ENCODE data around the gene CHD1L.
"Not testable (repeated sequence)": the region's sequence is repeated elsewhere in the genome, so short reads cannot be mapped to it uniquely, and the experiment has no call there.

CHD1L gene

DNA sequence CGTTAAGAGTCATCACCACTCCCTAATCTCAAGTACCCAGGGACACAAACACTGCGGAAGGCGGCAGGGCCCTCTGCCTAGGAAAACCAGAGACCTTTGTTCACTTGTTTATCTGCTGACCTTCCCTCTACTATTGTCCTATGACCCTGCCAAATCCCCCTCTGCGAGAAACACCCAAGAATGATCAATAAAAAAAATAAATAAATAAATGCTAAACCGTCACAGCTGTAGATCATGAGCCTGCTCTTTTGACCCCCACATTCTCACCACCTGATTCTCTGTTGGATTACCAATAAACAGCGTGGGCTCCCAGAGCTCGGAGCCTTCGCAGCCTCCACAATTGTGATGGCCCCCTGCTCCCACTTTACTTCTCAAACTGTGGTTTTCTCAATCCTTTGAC is 8.6 kb upstream of the CHD1L start:
- not testable (repeated sequence) for DNase-seq (ENCODE audit: low read depth in 2 of 2)

DNA sequence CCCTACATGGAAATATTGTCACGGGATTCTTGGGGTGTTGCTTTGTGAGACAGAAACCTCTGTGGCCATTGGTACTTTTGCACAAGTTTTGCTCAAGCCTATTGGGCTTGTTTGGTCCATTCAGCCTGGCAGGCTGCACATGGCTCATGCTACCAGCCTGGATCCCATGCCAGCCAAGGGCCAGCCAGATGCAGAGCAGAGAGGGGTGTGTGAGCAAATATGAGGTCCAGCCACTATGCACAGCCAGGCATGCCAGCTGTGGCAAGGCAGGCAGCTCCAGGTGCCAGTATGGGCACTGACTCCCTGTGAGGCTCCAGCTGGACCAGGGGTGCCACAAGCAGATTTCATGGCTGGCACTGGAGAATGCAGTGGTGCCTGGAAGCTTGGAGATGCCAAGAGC is 6.7 kb upstream of the CHD1L start:
- DNase-seq (ENCODE audit: low read depth in 2 of 2): no peak

DNA sequence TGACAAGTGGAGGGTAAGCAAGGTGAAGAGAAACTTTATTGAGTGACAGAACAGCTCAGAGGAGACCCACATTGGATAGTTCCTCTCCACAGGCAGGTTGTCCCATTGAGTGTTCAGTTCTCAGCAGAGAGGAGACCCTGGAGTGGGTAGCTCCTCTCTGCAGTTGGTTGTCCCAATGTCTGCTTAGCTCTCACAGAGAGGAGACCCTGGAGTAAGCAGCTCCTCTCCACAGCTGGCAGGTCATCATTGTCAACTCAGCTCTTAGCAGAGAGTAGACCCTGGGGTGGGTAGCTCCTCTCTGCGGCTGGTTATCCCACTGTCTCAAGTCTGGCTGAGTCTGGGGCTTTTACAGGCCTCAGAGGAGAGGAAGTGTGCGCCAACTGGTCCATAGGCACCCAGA is 6.0 kb upstream of the CHD1L start:
- DNase-seq (ENCODE audit: low read depth in 2 of 2): no peak

DNA sequence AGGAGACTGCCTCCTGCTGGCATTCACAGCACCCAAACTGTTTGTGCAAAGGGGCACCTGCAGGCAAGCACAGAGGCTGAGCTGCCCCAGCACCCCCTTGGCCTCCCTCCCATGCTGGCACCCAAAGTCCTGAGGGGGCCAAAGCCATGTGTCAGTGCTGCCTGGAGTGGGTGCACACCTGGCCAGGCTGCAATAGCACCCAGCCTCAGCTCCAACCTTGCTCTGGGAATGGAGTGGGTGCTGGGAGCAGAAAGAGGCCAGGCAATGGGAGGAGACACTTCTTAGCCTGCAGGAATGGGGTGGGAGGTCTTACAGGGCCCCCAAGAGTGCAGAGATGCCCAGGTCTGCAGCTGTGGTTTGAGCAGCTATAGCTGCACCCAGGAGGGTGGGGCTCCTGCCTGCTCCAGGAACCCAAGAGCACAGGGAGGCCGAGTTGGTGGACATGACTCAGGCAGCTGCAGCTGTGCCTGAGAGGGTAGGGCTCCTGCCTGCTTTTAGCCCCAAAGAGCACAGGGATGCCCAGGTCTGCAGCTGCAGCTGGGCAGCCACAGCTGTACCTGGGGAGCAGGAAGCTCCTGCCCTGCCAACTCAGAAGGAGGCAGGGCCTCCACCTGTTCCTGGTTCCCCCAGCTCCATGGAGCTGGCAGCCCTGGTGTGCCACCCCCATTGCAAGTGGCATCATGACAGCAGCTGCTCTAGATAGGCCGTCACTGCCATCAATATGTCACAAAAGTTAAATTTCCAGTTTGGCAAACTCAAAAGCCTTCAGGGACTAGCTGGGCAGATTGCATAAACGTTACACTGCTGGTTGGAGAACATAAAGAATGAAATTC is 5.3 kb upstream of the CHD1L start:
- no peak for DNase-seq (ENCODE audit: low read depth in 2 of 2)

DNA sequence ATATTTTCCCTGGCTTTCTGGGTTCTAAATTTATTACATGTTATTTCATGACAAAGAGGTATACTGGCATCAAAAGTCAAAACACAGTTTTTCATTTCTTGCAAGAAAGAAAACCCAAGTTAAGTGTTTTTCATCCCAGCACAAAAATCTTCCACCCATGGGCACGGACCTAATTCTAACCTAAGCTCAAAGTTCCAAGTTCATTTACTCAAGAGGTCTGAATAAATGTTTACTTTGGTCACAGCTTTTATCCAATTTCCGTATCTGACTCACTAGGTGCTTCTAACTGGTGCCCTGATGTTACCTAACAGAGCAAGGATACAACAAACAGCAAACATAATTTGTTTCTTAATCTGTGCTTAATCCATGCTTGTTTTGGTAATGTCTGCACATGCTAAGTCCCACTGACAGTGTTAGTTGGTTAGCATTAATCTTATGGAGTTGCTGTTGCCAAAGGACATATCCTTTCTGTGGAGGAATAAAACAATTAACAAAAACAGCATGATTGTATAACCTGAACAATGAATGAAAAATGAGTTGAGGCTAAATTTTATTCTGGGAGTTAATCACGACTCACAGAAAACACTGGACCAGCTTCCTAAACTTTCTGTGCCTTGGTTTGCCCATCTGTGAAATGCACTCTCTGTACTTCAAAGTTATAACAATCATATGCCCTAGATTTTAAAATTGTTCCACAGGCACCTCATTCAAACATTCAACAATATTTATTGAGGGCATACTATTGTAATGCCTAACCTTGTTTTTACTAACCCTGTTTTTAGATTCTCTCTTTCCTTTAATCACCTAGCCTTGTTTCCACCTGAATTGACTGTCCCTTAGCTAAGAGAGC is 4.2 kb upstream of the CHD1L start:
- no peak for DNase-seq (ENCODE audit: low read depth in 2 of 2)

DNA sequence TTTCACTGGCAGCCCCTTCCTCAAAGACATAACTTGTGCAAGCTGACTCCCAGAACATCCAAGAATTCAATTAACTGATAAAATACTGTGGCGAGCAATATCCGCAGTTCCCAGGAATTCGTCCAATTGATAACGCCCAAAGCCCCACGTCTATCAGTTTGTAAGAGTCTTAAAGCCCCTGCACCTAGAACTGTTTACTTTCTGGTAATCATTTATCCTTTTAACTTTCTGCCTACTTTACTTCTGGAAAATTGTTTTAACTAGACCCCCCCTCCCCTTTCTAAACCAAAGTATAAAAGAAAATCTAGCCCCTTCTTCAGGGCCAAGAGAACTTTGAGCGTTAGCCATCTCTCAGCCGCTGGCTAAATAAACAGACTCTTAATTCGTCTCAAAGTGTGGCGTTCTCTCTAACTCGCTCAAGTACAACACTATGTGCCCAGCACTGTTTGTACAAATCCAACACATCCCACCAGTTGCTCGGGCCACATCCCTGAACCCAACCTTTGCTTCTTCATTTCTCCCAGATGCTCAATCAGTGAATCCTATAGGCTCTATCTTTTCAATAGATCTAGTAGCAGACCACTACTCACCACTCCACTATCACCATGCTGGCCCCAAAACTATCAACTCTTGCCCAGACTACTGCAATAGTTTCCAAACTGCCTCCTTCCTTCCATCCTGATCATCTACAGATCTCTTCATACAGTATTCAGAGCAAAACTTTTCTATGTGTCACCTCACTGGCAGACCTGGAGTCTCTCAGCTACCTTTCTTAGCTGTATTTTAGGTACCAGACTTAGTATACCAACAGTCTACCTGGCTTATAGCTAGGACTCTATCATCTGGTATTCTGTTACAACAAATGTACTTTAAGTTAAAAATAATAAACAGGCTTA is 3.3 kb upstream of the CHD1L start:
- no peak for DNase-seq (ENCODE audit: low read depth in 2 of 2)

DNA sequence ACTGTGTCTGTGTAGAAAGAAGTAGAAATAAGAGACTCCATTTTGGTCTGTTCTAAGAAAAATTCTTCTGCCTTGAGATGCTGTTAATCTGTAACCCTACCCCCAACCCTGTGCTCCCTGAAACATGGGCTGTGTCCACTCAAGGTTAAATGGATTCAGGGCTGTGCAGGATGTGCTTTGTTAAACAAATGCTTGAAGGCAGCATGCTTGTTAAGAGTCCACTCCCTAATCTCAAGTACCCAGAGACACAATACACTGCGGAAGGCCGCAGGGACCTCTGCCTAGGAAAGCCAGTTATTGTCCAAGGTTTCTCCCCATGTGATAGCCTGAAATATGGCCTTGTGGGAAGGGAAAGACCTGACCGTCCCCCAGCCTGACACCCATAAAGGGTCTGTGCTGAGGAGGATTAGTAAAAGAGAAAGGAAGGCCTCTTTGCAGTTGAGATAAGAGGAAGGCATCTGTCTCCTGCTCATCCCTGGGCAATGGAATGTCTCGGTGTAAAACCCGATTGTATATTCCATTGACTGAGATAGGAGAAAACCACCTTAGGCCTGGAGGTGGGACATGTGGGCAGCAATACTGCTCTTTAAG is 2.3 kb upstream of the CHD1L start:
- DNase-seq (ENCODE audit: low read depth in 2 of 2): not testable (repeated sequence)

DNA sequence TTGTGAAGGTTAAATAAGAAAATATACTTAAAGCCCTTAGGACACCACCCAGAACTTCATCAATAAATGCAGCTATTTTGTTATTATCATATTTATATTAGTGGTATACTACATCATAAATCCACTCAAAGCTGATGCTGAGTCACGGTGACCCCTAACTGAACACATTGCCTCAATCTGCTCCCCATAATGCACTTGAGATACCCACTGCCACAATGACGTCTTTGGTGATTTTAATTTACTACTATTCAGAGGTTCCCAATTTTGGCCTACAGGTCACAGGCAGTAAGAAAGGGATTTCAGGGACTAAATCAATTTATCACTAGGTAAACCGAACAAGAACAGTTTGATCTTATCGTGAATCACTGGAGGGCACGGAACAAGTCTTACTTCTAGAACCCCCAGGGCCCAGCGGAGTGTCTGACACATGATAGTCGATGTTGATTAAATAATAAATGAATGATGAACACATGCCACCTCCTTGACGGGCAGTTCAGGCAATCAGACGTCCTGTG is 493 bp upstream of the CHD1L start:
- DNase-seq (ENCODE audit: low read depth in 2 of 2): no peak

DNA sequence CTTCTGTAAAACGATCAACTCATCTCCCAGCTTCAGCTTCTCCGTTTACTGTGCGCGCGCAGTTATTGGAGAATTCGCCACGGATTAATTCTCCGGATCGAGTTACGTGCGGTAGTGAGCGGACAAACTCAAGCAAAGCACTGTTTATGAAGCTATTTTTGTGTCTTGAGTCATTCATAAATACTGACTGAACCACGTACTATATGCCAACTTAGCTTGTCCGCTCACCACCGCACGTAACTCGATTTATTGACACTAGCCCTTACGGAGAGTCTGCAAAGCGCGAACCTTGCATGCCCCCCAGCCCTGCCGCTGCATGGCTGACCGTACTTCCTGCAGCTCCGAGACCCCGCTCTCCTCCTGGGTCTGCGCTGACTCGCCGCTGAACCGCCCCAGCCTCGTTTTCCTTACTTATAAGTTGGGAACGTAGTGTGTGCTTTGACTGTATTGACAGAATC is 773 bp downstream of the CHD1L start:
- DNase-seq (ENCODE audit: low read depth in 2 of 2): peak in 1 of 2 donors; percentile 7

DNA sequence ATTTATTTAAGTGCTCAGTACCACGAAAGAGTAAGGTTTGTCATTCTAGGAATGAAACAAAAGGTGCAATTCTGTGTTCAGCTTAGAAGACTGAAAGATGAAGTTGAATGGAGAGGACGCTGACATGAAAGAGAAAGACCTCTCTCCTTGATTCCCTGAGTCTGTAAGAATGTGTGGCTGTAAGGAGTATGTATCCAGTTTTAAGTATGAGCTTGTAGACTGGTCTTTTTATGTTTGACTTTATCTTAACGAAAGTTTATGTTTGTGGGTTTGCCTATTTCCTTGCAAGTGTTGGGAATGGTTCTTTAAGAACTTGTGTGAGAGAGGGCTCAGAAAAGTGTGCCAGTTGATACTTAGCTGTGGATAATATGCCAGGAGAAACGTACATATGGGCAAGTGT is 1.4 kb downstream of the CHD1L start:
- no peak for DNase-seq (ENCODE audit: low read depth in 2 of 2)

DNA sequence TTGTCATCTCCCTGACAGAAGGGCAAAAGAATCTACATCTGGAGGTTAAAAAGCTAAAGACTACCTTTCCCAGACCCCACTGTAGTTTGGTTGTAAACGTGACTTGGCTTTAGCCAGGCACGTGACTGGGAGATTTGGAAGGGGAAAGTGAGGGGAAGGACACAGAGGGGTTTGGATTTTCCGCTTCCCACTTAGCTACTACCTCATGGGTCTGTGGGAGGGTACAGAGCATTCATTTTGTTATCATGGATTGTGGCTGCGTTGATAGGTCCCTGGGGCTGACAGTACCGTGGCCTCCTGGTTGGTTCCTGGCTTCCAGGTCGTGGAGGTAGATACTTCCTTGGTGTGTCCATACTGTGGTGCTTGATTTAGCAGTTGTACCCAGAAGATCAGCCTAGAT is 2.6 kb downstream of the CHD1L start:
- DNase-seq (ENCODE audit: low read depth in 2 of 2): no peak

DNA sequence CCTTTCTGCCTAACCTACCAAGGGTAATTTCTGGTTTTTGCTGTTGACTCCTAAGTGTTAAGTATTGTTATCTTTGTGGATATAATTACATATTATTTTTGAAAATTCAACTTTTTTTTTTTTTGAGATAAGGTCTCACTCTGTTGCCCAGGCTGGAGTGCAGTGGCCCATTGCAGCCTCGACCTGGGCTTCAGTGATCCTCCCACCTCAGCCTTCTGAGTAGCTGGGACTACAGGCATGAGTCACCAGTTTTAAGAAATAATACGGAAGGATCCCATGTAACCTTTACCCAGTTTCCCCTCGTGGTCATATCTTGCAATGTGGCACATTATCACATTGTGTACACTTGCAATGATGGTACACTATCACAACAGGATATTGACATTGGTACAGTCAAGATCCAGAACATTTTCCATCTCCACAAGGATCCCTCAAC is 3.1 kb downstream of the CHD1L start:
- DNase-seq (ENCODE audit: low read depth in 2 of 2): no peak

DNA sequence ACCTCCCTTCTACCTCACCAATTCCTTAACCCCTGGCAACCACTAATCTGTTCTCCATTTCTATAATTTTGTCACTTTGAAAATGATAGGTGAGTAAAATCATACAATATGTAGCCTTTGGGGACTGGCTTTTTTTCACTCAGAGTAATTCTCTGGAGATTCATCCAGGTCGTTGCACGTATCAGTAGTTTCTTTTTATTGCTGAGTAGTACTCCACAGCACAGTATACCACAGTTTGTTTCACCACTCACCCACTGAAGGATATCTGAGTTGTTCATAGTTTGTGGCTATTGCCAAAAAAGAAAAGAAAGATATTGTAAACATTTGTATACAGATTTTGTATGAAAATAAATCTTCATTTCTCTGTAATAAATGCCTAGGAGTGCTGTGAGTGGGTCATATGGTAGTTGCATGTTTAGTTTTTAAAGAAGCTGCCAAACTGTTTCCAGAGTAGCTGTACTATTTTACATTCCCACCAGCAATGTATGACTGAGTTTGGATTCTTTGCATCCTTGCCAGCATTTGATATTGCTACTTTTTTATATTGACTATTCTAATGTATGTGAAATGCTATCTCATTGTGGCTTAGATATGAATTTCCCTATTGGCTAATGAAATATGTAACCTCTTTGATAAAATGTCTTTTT is 3.7 kb downstream of the CHD1L start:
- DNase-seq (ENCODE audit: low read depth in 2 of 2): no peak

DNA sequence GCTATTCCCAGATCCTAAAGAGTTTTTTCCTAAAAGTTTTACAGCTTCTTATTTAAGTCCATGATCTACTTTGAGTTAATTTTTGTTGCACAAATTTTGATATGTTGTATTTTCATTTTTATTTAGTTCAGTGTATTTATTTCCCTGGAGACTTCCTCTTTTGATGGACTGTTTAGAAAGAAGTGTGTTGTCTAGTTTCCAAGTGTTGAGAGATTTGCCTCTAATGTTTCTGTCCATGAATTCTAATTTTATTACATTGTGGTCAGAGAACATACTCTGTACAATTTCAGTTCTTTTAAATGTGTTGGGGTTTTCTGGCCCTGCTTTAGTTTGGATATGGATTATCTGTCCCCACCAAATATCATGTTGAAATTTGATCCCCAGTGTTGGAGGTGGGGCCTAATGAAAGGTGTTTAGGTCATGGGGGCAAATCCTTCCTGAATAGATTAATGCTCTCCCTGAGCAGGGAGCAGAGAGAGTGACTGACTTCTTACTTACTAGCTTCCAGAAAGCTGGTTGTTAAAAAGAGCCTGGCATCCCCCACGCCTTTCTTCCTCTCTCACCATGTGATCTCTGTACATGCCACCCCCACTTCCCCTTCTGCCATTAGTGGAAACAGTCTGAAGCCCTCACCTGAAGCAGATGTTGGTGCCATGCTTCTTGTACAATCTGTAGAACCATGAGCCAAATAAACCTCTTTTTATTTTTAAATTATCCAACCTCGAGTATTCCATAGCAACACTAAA is 4.6 kb downstream of the CHD1L start:
- no peak for DNase-seq (ENCODE audit: low read depth in 2 of 2)

DNA sequence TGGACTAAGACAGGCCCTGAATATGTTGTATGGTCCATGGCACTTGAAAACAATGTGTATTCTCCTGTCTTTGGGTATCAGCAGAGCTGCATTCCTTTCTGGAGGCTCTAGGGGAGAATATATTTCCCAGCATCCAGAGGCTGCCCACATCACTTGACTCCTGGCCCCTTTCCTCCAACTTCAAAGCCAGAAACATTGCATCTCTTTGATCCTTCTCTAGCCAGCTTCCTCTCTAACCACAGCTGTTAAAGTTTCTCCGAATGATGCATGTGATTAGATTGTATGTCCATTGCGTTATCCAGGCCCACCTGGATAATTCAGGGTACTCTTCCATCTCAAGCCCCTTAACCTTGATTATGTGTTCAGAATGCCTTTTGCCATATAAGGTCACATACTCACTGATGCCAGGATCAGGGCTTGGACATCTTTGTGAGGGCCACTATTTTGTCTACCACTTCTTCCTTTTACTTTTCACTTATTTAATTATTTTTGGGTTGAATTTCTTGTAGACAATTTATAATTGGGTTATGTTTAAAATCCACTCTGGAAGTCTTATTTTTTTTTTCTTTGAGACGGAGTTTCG is 5.3 kb downstream of the CHD1L start:
- DNase-seq (ENCODE audit: low read depth in 2 of 2): no peak

DNA sequence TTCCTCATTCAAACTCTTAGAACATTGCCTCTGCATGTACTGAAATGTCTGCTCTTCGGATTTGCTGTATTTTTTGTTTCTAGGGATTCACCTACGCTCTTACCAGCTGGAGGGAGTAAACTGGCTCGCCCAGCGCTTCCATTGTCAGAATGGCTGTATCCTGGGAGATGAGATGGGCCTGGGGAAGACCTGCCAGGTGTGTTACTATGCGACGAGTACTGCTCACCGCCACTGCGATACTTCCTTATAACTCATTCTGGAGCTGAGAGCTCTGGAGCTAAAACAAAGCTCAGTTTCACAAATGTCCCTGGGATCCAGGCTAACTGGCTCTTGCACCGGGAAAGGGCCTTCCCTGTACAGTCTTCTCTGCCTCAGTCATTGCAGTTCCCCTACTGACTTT is 10.1 kb downstream of the CHD1L start:
- no peak for DNase-seq (ENCODE audit: low read depth in 2 of 2)

DNA sequence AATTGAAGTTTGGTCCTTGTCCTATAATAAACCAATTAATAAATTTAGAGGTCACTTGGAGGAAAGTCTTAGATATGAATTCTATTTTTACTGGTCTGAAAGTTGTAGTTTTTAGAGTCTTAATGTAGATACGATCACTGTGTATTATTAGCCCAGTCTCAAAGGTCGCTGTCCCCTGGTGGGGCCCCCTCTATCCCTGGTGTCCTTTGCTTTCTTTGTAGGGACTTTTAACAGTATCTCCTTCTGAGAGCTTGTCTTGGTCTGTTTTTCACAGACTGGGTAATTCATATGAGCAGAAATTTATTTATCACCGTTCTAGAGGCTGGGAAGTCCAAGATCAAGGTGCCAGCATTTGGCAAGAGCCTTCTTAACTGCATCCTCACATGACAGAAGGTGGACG is 18.5 kb downstream of the CHD1L start:
- DNase-seq (ENCODE audit: low read depth in 2 of 2): no peak

DNA sequence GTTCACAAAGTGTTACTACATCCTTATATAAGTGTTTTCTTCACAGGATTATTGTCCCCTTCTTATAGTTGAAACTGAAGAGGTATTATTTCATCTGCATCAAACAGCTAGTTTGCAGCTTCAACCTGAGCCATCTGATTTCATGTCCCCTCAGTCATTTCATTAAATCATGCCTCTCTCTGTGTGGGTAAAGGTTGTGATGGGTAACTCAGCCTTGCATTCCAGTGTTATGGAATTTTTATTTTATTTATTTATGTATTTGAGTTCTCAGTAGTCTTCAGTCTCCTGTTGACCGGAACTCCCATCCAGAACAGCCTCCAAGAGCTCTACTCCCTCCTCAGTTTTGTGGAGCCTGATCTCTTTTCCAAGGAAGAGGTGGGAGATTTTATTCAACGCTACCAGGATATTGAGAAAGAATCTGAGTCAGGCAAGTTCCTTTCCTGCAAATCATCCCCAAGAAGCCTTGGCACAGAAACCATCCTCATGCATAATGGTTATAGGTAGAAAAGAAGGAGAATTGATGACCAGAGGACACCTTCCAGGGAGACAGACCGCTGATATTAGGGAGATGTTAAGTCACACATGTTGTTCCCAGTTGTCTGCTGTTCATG is 21.8 kb downstream of the CHD1L start:
- DNase-seq (ENCODE audit: low read depth in 2 of 2): no peak

DNA sequence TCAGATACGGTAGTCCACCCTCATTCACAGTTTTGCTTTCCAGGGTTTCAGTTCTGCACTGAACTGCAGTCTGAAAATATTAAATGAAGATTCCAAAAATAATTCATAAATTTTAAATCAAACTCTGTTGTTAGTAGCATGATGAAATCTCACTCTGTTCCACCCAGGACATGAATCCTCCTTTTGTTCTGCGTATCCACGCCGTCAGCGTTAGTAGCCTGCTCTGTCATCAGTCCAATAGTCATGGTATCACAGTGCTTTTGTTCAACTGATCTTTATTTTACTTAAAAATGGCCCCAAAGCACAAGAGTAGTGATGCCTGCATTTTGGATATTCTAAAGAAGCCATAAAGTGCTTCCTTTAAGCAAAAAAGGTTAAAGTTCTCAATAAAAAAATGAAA is 23.9 kb downstream of the CHD1L start:
- no peak for DNase-seq (ENCODE audit: low read depth in 2 of 2)
